Measurements from ENCODE around the gene BRIP1. TPM values are rescaled to one million over a fixed set of nuclear protein-coding genes. Genes with fewer than 3 reads are reported as not detected.

BRIP1 gene
- total and polyA plus RNA-seq, 9 of the 15 experiments (the other 6 are each of a cell fraction or from before 2014, with no cell fraction given), result 2.4 to 17.5 (median 11.2) TPM

DNA sequence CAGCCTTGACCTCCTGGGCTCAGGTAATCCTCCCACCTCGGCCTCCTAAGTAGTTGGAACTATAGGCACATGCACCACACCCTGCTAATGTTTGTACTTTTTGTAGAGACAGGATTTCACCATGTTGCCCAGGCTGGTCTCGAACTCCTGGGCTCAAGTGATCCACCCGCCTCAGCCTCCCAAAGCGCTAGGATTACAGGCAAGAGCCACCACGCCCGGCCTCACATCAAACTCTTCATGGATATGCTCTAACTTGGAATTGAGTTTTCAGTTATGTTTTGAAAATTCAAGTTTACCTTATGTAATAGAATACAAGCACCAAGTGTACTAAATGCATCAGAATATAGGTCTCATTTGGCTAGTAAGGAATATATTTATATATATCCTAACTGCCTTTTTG, 119.6 kb downstream of the BRIP1 start:
- FAIRE-seq (no peak), ATAC-seq (no peak), DNase-seq (ENCODE audit: extremely low read depth in 1 of 4, low spot score in 3 of 4) (no peak)
- Histone ChIP-seq H3K9ac (ENCODE audit: insufficient read depth in 1 of 2, low read depth in 2 of 2, low read length in 2 of 2) (no peak overlapping the region), H4K20me1 (replicated peaks; ENCODE audit: control insufficient read depth, insufficient read depth, low read length) (no peaks in the 10 kb centered on the region), H3K27me3 (ENCODE audit: control insufficient read depth in 2 of 2, insufficient read depth in 2 of 2, low read length in 2 of 2) (no peaks in the 10 kb centered on the region), H3K27ac (ENCODE audit: extremely low read depth, low read depth, low read length) (no peak overlapping the region), H3K36me3 (ENCODE audit: control insufficient read depth, insufficient read depth, low read length) (peaks cover 5% of the 10 kb centered on the region; the same call in 2 of the 3 replicates), H3K4me3 (no peak overlapping the region), H3K4me1 (replicated peaks in 1 of 2; ENCODE audit: control insufficient read depth in 2 of 2, insufficient read depth in 2 of 2, low read length in 2 of 2) (no peaks in the 10 kb centered on the region), H3K9me1 (ENCODE audit: control insufficient read depth, insufficient read depth, low read length) (no peaks in the 10 kb centered on the region), H3K4me2 (ENCODE audit: insufficient read depth, low read length) (no peak overlapping the region), H3K79me2 (ENCODE audit: control insufficient read depth, insufficient read depth, low read length) (no peaks in the 10 kb centered on the region), H2AFZ (ENCODE audit: low read depth, low read length) (no peak overlapping the region), H3K9me3 (replicated peaks; ENCODE audit: control insufficient read depth, insufficient read depth, low read depth, low read length) (no peaks in the 10 kb centered on the region)
- CTCF ChIA-PET (ENCODE audit: low intra/inter-chr PET ratio), result no interaction called here
- in situ Hi-C loops (cut with MboI) (no loop called here), intact Hi-C loops (cut with micrococcal nuclease) (no loop called here)
- 100% methylated on average over 5 of the region's 6 CpGs for WGBS (ENCODE audit: insufficient coverage, low coverage, missing lambda C conversion rate)
- TF ChIP-seq, protein P1, sequence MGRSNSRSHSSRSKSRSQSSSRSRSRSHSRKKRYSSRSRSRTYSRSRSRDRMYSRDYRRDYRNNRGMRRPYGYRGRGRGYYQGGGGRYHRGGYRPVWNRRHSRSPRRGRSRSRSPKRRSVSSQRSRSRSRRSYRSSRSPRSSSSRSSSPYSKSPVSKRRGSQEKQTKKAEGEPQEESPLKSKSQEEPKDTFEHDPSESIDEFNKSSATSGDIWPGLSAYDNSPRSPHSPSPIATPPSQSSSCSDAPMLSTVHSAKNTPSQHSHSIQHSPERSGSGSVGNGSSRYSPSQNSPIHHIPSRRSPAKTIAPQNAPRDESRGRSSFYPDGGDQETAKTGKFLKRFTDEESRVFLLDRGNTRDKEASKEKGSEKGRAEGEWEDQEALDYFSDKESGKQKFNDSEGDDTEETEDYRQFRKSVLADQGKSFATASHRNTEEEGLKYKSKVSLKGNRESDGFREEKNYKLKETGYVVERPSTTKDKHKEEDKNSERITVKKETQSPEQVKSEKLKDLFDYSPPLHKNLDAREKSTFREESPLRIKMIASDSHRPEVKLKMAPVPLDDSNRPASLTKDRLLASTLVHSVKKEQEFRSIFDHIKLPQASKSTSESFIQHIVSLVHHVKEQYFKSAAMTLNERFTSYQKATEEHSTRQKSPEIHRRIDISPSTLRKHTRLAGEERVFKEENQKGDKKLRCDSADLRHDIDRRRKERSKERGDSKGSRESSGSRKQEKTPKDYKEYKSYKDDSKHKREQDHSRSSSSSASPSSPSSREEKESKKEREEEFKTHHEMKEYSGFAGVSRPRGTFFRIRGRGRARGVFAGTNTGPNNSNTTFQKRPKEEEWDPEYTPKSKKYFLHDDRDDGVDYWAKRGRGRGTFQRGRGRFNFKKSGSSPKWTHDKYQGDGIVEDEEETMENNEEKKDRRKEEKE (IDR thresholded peaks at IDR 0.05; ENCODE audit: borderline replicate concordance in 1 of 2, control insufficient read depth in 1 of 2, low read depth in 2 of 2, low read length in 1 of 2), result 0 out of 4 replicates have a peak, but pooled peaks of 1 of the 2 experiments have one; percentile 55
- TF ChIP-seq NFE2L1 (tag; IDR thresholded peaks at IDR 0.05; ENCODE audit: borderline replicate concordance, low read depth) (no peak), EGR1 (conservative IDR thresholded peaks at IDR 0.05) (no peak), ARNT (IDR thresholded peaks at IDR 0.05) (no peak), ZNF143 (CRISPR knock-in tag; IDR thresholded peaks at IDR 0.05) (no peak)
- TF ChIP-seq, protein P2, sequence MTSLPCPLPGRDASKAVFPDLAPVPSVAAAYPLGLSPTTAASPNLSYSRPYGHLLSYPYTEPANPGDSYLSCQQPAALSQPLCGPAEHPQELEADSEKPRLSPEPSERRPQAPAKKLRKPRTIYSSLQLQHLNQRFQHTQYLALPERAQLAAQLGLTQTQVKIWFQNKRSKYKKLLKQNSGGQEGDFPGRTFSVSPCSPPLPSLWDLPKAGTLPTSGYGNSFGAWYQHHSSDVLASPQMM (CRISPR knock-in tag; IDR thresholded peaks at IDR 0.05), result no peak
- TF ChIP-seq, protein P3, sequence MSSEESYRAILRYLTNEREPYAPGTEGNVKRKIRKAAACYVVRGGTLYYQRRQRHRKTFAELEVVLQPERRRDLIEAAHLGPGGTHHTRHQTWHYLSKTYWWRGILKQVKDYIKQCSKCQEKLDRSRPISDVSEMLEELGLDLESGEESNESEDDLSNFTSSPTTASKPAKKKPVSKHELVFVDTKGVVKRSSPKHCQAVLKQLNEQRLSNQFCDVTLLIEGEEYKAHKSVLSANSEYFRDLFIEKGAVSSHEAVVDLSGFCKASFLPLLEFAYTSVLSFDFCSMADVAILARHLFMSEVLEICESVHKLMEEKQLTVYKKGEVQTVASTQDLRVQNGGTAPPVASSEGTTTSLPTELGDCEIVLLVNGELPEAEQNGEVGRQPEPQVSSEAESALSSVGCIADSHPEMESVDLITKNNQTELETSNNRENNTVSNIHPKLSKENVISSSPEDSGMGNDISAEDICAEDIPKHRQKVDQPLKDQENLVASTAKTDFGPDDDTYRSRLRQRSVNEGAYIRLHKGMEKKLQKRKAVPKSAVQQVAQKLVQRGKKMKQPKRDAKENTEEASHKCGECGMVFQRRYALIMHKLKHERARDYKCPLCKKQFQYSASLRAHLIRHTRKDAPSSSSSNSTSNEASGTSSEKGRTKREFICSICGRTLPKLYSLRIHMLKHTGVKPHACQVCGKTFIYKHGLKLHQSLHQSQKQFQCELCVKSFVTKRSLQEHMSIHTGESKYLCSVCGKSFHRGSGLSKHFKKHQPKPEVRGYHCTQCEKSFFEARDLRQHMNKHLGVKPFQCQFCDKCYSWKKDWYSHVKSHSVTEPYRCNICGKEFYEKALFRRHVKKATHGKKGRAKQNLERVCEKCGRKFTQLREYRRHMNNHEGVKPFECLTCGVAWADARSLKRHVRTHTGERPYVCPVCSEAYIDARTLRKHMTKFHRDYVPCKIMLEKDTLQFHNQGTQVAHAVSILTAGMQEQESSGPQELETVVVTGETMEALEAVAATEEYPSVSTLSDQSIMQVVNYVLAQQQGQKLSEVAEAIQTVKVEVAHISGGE (CRISPR knock-in tag; IDR thresholded peaks at IDR 0.05), result peak in 1 of 3 experiments; percentile 95; a peak in 2 of 6 replicates
- TF ChIP-seq, protein P4, sequence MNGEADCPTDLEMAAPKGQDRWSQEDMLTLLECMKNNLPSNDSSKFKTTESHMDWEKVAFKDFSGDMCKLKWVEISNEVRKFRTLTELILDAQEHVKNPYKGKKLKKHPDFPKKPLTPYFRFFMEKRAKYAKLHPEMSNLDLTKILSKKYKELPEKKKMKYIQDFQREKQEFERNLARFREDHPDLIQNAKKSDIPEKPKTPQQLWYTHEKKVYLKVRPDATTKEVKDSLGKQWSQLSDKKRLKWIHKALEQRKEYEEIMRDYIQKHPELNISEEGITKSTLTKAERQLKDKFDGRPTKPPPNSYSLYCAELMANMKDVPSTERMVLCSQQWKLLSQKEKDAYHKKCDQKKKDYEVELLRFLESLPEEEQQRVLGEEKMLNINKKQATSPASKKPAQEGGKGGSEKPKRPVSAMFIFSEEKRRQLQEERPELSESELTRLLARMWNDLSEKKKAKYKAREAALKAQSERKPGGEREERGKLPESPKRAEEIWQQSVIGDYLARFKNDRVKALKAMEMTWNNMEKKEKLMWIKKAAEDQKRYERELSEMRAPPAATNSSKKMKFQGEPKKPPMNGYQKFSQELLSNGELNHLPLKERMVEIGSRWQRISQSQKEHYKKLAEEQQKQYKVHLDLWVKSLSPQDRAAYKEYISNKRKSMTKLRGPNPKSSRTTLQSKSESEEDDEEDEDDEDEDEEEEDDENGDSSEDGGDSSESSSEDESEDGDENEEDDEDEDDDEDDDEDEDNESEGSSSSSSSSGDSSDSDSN (IDR thresholded peaks at IDR 0.05; ENCODE audit: borderline replicate concordance in 1 of 2, low read depth in 2 of 2, low read length in 2 of 2), result no peak
- POLR2A ChIA-PET, result interaction anchor here (0.7 kb wide), 1 partner anchor 192 kb away, joined by 3 read pairs; no protein-coding TSS in a partner anchor
- BruUV-seq (replicated peaks), result no TSS peak
